Measurements from ENCODE around the gene ATP9B. TPM values are rescaled to one million over a fixed set of nuclear protein-coding genes. Genes with fewer than 3 reads are reported as not detected.

ATP9B gene
- total and polyA plus RNA-seq, 4 donors: 12.6 to 77.0 (median 29.9) TPM

GRCh38 chr18:79318142-79318673, 249.0 kb downstream of the ATP9B start:
- H3K27me3 ChIP-seq (ENCODE audit: control insufficient read depth in 3 of 3, insufficient read depth in 3 of 3, low read length in 2 of 3): no peaks in the 10 kb centered on the region
- H3K27ac ChIP-seq (ENCODE audit: low read depth in 1 of 2, low read length in 1 of 2): no peak overlapping the region
- TF ChIP-seq CTCF (IDR thresholded peaks at IDR 0.05; ENCODE audit: control extremely low read depth, extremely low read depth): no peak
- H3K9ac ChIP-seq (ENCODE audit: insufficient read depth in 1 of 2, low read length in 2 of 2): no peak overlapping the region
- no peak overlapping the region for H3K4me3 ChIP-seq
- peaks cover 0 to 10% (median 5%) of the 10 kb centered on the region in 4 donors for H3K36me3 ChIP-seq (ENCODE audit: control insufficient read depth in 4 of 4, insufficient read depth in 4 of 4, low read length in 4 of 4)
- WGBS, 2 donors: 87 to 89% methylated on average over 9 of the region's 9 CpGs
- no peak for ATAC-seq (ENCODE audit: insufficient read depth, low FRiP score)
- no peaks in the 10 kb centered on the region for H3K4me1 ChIP-seq (ENCODE audit: control insufficient read depth in 5 of 5, insufficient read depth in 5 of 5, low read length in 5 of 5)
- no peak for DNase-seq
- H3K9me3 ChIP-seq (ENCODE audit: control insufficient read depth in 4 of 4, insufficient read depth in 3 of 4, low read length in 3 of 4): peaks cover 0 to 4% (median 0%) of the 10 kb centered on the region in 4 donors

GRCh38 chr18:79320216-79320850, 251.1 kb downstream of the ATP9B start:
- DNase-seq (no peak), ATAC-seq (ENCODE audit: insufficient read depth, low FRiP score) (no peak)
- no peaks in the 10 kb centered on the region for H3K27me3 ChIP-seq (ENCODE audit: control insufficient read depth in 3 of 3, insufficient read depth in 3 of 3, low read length in 2 of 3)
- WGBS, 2 donors: 87 to 96% methylated on average over 15 of the region's 15 CpGs
- no peak overlapping the region for H3K27ac ChIP-seq (ENCODE audit: low read depth in 1 of 2, low read length in 1 of 2)
- peaks cover 0 to 4% (median 0%) of the 10 kb centered on the region in 4 donors for H3K9me3 ChIP-seq (ENCODE audit: control insufficient read depth in 4 of 4, insufficient read depth in 3 of 4, low read length in 3 of 4)
- H3K36me3 ChIP-seq (ENCODE audit: control insufficient read depth in 4 of 4, insufficient read depth in 4 of 4, low read length in 4 of 4): peaks cover 2 to 14% (median 7%) of the 10 kb centered on the region in 4 donors
- H3K4me1 ChIP-seq (ENCODE audit: control insufficient read depth in 5 of 5, insufficient read depth in 5 of 5, low read length in 5 of 5): no peaks in the 10 kb centered on the region
- no peak overlapping the region for H3K9ac ChIP-seq (ENCODE audit: insufficient read depth in 1 of 2, low read length in 2 of 2)
- TF ChIP-seq CTCF (IDR thresholded peaks at IDR 0.05; ENCODE audit: control extremely low read depth, extremely low read depth): no peak
- no peak overlapping the region for H3K4me3 ChIP-seq

- no peaks in the 10 kb centered on the region for H3K27me3 ChIP-seq (ENCODE audit: control insufficient read depth in 3 of 3, insufficient read depth in 3 of 3, low read length in 2 of 3)
- 87 to 88% methylated on average over 17 of the region's 17 CpGs for WGBS, 2 donors
- no peak overlapping the region for H3K9ac ChIP-seq (ENCODE audit: insufficient read depth in 1 of 2, low read length in 2 of 2)
- H3K4me1 ChIP-seq (ENCODE audit: control insufficient read depth in 5 of 5, insufficient read depth in 5 of 5, low read length in 5 of 5): no peaks in the 10 kb centered on the region
- peaks cover 2 to 14% (median 4%) of the 10 kb centered on the region in 4 donors for H3K36me3 ChIP-seq (ENCODE audit: control insufficient read depth in 4 of 4, insufficient read depth in 4 of 4, low read length in 4 of 4)
- no peak for TF ChIP-seq CTCF (IDR thresholded peaks at IDR 0.05; ENCODE audit: control extremely low read depth, extremely low read depth)
- ATAC-seq (ENCODE audit: insufficient read depth, low FRiP score) (no peak), DNase-seq (no peak)
- H3K27ac ChIP-seq (ENCODE audit: low read depth in 1 of 2, low read length in 1 of 2): no peak overlapping the region
- H3K9me3 ChIP-seq (ENCODE audit: control insufficient read depth in 4 of 4, insufficient read depth in 3 of 4, low read length in 3 of 4): peaks cover 0 to 2% (median 0%) of the 10 kb centered on the region in 4 donors
- no peak overlapping the region for H3K4me3 ChIP-seq
Observed at GRCh38 chr18:79321625-79322405, 252.6 kb downstream of the ATP9B start.

All from lung (tissue), 12 donors.